H9 (cell line): ENCODE data around the gene HHATL. TPM values are rescaled to one million over a fixed set of nuclear protein-coding genes. Genes with fewer than 3 reads are reported as not detected.

Source experiments
- DNase-seq: peaks from one replicate; pipeline ENCODE4 v3.0.0-alpha.2; 2017
- H2AFZ ChIP-seq: one replicate; pipeline ENCODE4 v1.6.1; 2013; ENCODE audit warnings: mild to moderate bottlenecking, low read length, control low read depth, moderate library complexity
- H2AK5ac ChIP-seq: 2 replicates; pipeline ENCODE4 v1.6.1; 2013; ENCODE audit warnings: low read length, control low read depth, mixed read lengths; ENCODE audit not compliant: insufficient read length
- H2BK120ac ChIP-seq: one replicate; pipeline ENCODE4 v1.6.1; 2013; ENCODE audit warnings: low read depth, mild to moderate bottlenecking, low read length, control low read depth, inconsistent platforms; ENCODE audit not compliant: poor library complexity, severe bottlenecking
- H2BK12ac ChIP-seq: 2 replicates; pipeline ENCODE4 v1.6.1; 2013; ENCODE audit warnings: low read length, control low read depth, mixed read lengths, low read depth; ENCODE audit not compliant: insufficient read length
- H2BK15ac ChIP-seq: 2 replicates; pipeline ENCODE4 v1.6.1; 2013; ENCODE audit warnings: low read depth, low read length, control low read depth
- H2BK20ac ChIP-seq: one replicate; pipeline ENCODE4 v1.6.1; 2013; ENCODE audit warnings: low read depth, mild to moderate bottlenecking, low read length, control low read depth, inconsistent platforms; ENCODE audit not compliant: poor library complexity, severe bottlenecking
- H2BK5ac ChIP-seq: 2 replicates; pipeline ENCODE4 v1.6.1; 2013; ENCODE audit warnings: low read length, control low read depth, mixed read lengths; ENCODE audit not compliant: insufficient read length
- H3K14ac ChIP-seq: 2 replicates; pipeline ENCODE4 v1.6.1; 2013; ENCODE audit warnings: low read length, control low read depth; ENCODE audit not compliant: insufficient read depth
- H3K18ac ChIP-seq: 2 replicates; pipeline ENCODE4 v1.6.1; 2013; ENCODE audit warnings: low read depth, mild to moderate bottlenecking, mixed read lengths, low read length, control low read depth; ENCODE audit not compliant: insufficient read length
- H3K23ac ChIP-seq: 2 replicates; pipeline ENCODE4 v1.6.1; 2013; ENCODE audit warnings: low read length, control low read depth, mixed read lengths, low read depth; ENCODE audit not compliant: insufficient read length
- H3K23me2 ChIP-seq: 2 replicates; pipeline ENCODE4 v1.6.1; 2013; ENCODE audit warnings: low read depth, mild to moderate bottlenecking, mixed read lengths, low read length, control low read depth; ENCODE audit not compliant: insufficient read length, poor library complexity, severe bottlenecking
- H3K27ac ChIP-seq: 2 replicates; pipeline ENCODE4 v1.5.1; 2013; ENCODE audit warnings: low read length, control low read depth, mixed read lengths, low read depth; ENCODE audit not compliant: insufficient read length
- H3K27me3 ChIP-seq: 2 replicates; pipeline ENCODE4 v1.6.1; 2013; ENCODE audit warnings: low read length, control low read depth, inconsistent platforms; ENCODE audit not compliant: insufficient read depth
- H3K4ac ChIP-seq: 2 replicates; pipeline ENCODE4 v1.6.1; 2013; ENCODE audit warnings: low read depth, mild to moderate bottlenecking, control low read depth, inconsistent platforms, low read length, moderate library complexity
- H3K4me1 ChIP-seq: 2 replicates; pipeline ENCODE4 v1.6.1; 2013; ENCODE audit warnings: low read length, control low read depth, inconsistent platforms; ENCODE audit not compliant: insufficient read depth
- H3K4me2 ChIP-seq: 2 replicates; pipeline ENCODE4 v1.6.1; 2013; ENCODE audit warnings: low read length, control low read depth, mixed read lengths; ENCODE audit not compliant: insufficient read length, insufficient read depth
- H3K56ac ChIP-seq: 2 replicates; pipeline ENCODE4 v1.6.1; 2013; ENCODE audit warnings: low read depth, mild to moderate bottlenecking, mixed read lengths, low read length, control low read depth; ENCODE audit not compliant: insufficient read length
- H3K79me1 ChIP-seq: 2 replicates; pipeline ENCODE4 v1.6.1; 2013; ENCODE audit warnings: low read depth, mild to moderate bottlenecking, moderate library complexity, low read length, control low read depth, inconsistent platforms; ENCODE audit not compliant: insufficient read depth, poor library complexity, severe bottlenecking
- H3K79me2 ChIP-seq: 2 replicates; pipeline ENCODE4 v1.6.1; 2013; ENCODE audit warnings: low read length, control low read depth, inconsistent platforms; ENCODE audit not compliant: insufficient read depth
- H3K9ac ChIP-seq: 2 replicates; pipeline ENCODE4 v1.6.1; 2013; ENCODE audit warnings: low read length, control low read depth, mixed read lengths; ENCODE audit not compliant: insufficient read length; ENCODE audit errors: extremely low read depth
- H3K9me3 ChIP-seq: one replicate; pipeline ENCODE4 v1.6.1; 2013; ENCODE audit warnings: low read depth, low read length, inconsistent platforms; ENCODE audit not compliant: control insufficient read depth
- H3T11ph ChIP-seq: one replicate; pipeline ENCODE4 v1.6.1; 2013; ENCODE audit warnings: mild to moderate bottlenecking, low read length, control low read depth, inconsistent platforms
- H4K20me1 ChIP-seq: one replicate; pipeline ENCODE4 v1.6.1; 2013; ENCODE audit not compliant: control insufficient read depth, insufficient read length, insufficient read depth
- H4K5ac ChIP-seq: 2 replicates; pipeline ENCODE4 v1.6.1; 2013; ENCODE audit warnings: low read depth, mild to moderate bottlenecking, mixed read lengths, low read length, control low read depth; ENCODE audit not compliant: insufficient read length
- H4K8ac ChIP-seq: replicated peaks from 2 replicates; pipeline ENCODE4 v1.6.1; 2013; ENCODE audit warnings: low read length, control low read depth, mixed read lengths, low read depth; ENCODE audit not compliant: insufficient read length
- H4K91ac ChIP-seq: 2 replicates; pipeline ENCODE4 v1.6.1; 2013; ENCODE audit warnings: low read depth, mild to moderate bottlenecking, moderate library complexity, mixed read lengths, low read length, control low read depth; ENCODE audit not compliant: insufficient read length
- H3K27ac Mint-ChIP-seq, 3 experiments: 2 replicates in 2 of 3; 3 replicates in 1 of 3; pipeline ENCODE4 v1.8.0; 2020 to 2021; ENCODE audit warnings: mixed read lengths in 3 of 3, mild to moderate bottlenecking in 1 of 3, moderate library complexity in 1 of 3
- H3K27me3 Mint-ChIP-seq: 2 replicates; pipeline ENCODE4 v1.8.0; 2021; ENCODE audit warnings: low read depth, mild to moderate bottlenecking, moderate library complexity, mixed read lengths
- H3K36me3 Mint-ChIP-seq, 3 experiments: 2 replicates in 2 of 3; 3 replicates in 1 of 3; pipeline ENCODE4 v1.8.0; 2020 to 2021; ENCODE audit warnings: low read depth in 3 of 3, mixed read lengths in 3 of 3; ENCODE audit not compliant: insufficient read depth in 1 of 3
- H3K4me1 Mint-ChIP-seq, 2 experiments: 2 replicates each; pipeline ENCODE4 v1.8.0; 2020; ENCODE audit warnings: mixed read lengths in 2 of 2
- H3K4me3 Mint-ChIP-seq, 2 experiments: 2 replicates in 1 of 2; 3 replicates in 1 of 2; pipeline ENCODE4 v1.8.0; 2020 to 2021; ENCODE audit warnings: mild to moderate bottlenecking in 2 of 2, mixed read lengths in 2 of 2, moderate library complexity in 1 of 2
- H3K9me3 Mint-ChIP-seq, 2 experiments: 2 replicates in 1 of 2; 3 replicates in 1 of 2; pipeline ENCODE4 v1.8.0; 2020; ENCODE audit warnings: mild to moderate bottlenecking in 2 of 2, mixed read lengths in 2 of 2, moderate library complexity in 1 of 2
- total RNA-seq: library from RNA; stranded (reverse); gene quantifications from 2 replicates; pipeline ENCODE4 v1.2.1, GENCODE V29; 2021
- TF ChIP-seq, protein P1 (sequence below): fragments of 200-600 bp; sonication (generic); conservative IDR thresholded peaks from 3 replicates; pipeline ENCODE4 v1.8.0; 2021; ENCODE audit warnings: antibody characterized with exemption, mild to moderate bottlenecking

HHATL gene
- total RNA-seq, 1 experiment from 2014 or later: 0.46 TPM

DNA sequence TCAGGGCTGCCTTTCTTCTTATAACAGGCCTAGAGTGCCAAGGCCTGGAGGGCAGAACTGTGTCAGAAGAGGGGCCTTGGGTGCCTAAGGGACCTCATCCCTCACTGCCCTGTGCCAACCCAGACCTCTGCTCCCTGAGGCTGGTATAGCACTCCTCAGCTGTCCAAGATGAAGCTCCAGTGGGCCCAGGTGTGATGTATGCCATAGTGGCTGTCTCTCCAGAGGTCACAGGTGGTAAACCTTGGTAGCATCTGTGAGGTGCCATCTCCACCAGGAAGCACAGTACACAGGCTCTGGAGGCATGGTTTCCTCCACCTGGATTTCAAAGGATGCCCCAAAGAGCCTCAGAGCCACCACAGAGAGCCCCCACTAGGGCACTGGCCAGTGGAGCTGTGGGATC, 29.5 kb downstream of the HHATL start:
- no peak overlapping the region for H4K91ac ChIP-seq
- no peak overlapping the region for H3K9ac ChIP-seq
- no peaks in the 10 kb centered on the region for H3K79me2 ChIP-seq
- H3K79me1 ChIP-seq: no peaks in the 10 kb centered on the region
- H3T11ph ChIP-seq: no peak overlapping the region
- no peak overlapping the region for H2BK20ac ChIP-seq
- H3K23me2 ChIP-seq: no peaks in the 10 kb centered on the region
- Mint-ChIP-seq H3K4me3 (no peak overlapping the region), H3K27me3 (peaks cover 13% of the 10 kb centered on the region), H3K4me1 (no peaks in the 10 kb centered on the region; a peak in 1 of 4 replicates), H3K27ac (no peak overlapping the region), H3K9me3 (peaks cover 8 to 10% of the 10 kb centered on the region in 2 experiments), H3K36me3 (peaks cover 0 to 9% (median 0%) of the 10 kb centered on the region in 3 experiments; a peak in 3 of 7 replicates)
- H4K20me1 ChIP-seq: no peaks in the 10 kb centered on the region
- H3K14ac ChIP-seq: no peak overlapping the region
- no peak overlapping the region for H3K4me2 ChIP-seq
- H3K18ac ChIP-seq: no peak overlapping the region
- no peaks in the 10 kb centered on the region for H3K4me1 ChIP-seq
- no peak overlapping the region for H2AFZ ChIP-seq
- no peak overlapping the region for H2BK15ac ChIP-seq
- no peak for DNase-seq
- no peak overlapping the region for H3K4ac ChIP-seq
- H3K23ac ChIP-seq: no peak overlapping the region
- no peak overlapping the region for H2BK12ac ChIP-seq
- H2AK5ac ChIP-seq: no peak overlapping the region
- H3K56ac ChIP-seq: no peak overlapping the region
- no peak overlapping the region for H3K27ac ChIP-seq
- H3K9me3 ChIP-seq: peaks cover 5% of the 10 kb centered on the region
- no peak overlapping the region for H4K8ac ChIP-seq
- no peak overlapping the region for H4K5ac ChIP-seq
- H2BK5ac ChIP-seq: no peak overlapping the region
- H3K27me3 ChIP-seq: no peaks in the 10 kb centered on the region
- TF ChIP-seq, protein P1, sequence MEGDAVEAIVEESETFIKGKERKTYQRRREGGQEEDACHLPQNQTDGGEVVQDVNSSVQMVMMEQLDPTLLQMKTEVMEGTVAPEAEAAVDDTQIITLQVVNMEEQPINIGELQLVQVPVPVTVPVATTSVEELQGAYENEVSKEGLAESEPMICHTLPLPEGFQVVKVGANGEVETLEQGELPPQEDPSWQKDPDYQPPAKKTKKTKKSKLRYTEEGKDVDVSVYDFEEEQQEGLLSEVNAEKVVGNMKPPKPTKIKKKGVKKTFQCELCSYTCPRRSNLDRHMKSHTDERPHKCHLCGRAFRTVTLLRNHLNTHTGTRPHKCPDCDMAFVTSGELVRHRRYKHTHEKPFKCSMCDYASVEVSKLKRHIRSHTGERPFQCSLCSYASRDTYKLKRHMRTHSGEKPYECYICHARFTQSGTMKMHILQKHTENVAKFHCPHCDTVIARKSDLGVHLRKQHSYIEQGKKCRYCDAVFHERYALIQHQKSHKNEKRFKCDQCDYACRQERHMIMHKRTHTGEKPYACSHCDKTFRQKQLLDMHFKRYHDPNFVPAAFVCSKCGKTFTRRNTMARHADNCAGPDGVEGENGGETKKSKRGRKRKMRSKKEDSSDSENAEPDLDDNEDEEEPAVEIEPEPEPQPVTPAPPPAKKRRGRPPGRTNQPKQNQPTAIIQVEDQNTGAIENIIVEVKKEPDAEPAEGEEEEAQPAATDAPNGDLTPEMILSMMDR: no peak
- no peak overlapping the region for H2BK120ac ChIP-seq
